ENCODE measurements around the gene CEND1.

Gene CEND1

GRCh38 chr11:789943-790342 is at the start of gene CEND1:
CEND1 (minus strand) TSS chr11:790090; CDS start chr11:788576, 1,514 bp downstream.
- Histone ChIP-seq H3K4me3 (no peak within 1 kb of the TSS), H3K27ac (peak within 1 kb of the TSS in 1 of 21 experiments; percentile 35)

GRCh38 chr11:839280-839623 is 49.4 kb upstream of the CEND1 start:
- Histone ChIP-seq H3K4me3 (no peak overlapping the region), H3K27ac (peak overlapping the region in 3 of 21 experiments; percentile 1 to 41 (median 8))

GRCh38 chr11:838441-839279 is 48.8 kb upstream of the CEND1 start:
- H3K4me3 ChIP-seq, result no peak overlapping the region
- H3K27ac ChIP-seq, result peak overlapping the region in 5 of 21 experiments; percentile 0 to 41 (median 8)

- H3K27ac ChIP-seq, result peak overlapping the region in 1 of 21 experiments; percentile 0
- H3K4me3 ChIP-seq, result no peak overlapping the region
Observed at GRCh38 chr11:837990-838307, 48.1 kb upstream of the CEND1 start.

GRCh38 chr11:837189-837989 is 47.5 kb upstream of the CEND1 start:
- Histone ChIP-seq H3K27ac (no peak overlapping the region), H3K4me3 (no peak overlapping the region)

GRCh38 chr11:836700-837099 is 46.8 kb upstream of the CEND1 start:
- Histone ChIP-seq H3K27ac (no peak overlapping the region), H3K4me3 (no peak overlapping the region)

GRCh38 chr11:836274-836673 is 46.4 kb upstream of the CEND1 start:
- Histone ChIP-seq H3K4me3 (no peak overlapping the region), H3K27ac (no peak overlapping the region)

- H3K4me3 ChIP-seq, result peak overlapping the region in 5 of 7 experiments; percentile 59 to 77 (median 71)
Observed at GRCh38 chr11:834371-835316, 44.8 kb upstream of the CEND1 start.

GRCh38 chr11:833849-834311 is 44.0 kb upstream of the CEND1 start:
- peak overlapping the region; percentile 59 to 77 (median 71) for H3K4me3 ChIP-seq
- peak overlapping the region in 20 of 21 experiments; percentile 65 to 93 (median 88) for H3K27ac ChIP-seq

More at GRCh38 chr11:834371-835316, 44.8 kb upstream of the CEND1 start:
- peak overlapping the region in 20 of 21 experiments; percentile 12 to 93 (median 84) for H3K27ac ChIP-seq

- Histone ChIP-seq H3K27ac (peak overlapping the region; percentile 65 to 93 (median 88)), H3K4me3 (peak overlapping the region; percentile 59 to 77 (median 71))
Observed at GRCh38 chr11:833114-833791, 43.4 kb upstream of the CEND1 start.

GRCh38 chr11:832529-833113 is 42.7 kb upstream of the CEND1 start, which contains the start of gene CD151:
CD151 (plus strand) TSS chr11:832952; CDS start chr11:836070, 3,118 bp downstream.
- H3K4me3 ChIP-seq, result peak within 1 kb of the TSS; percentile 59 to 77 (median 71)
- H3K27ac ChIP-seq, result peak within 1 kb of the TSS; percentile 65 to 93 (median 88)

GRCh38 chr11:831961-832528 is 42.2 kb upstream of the CEND1 start:
- peak overlapping the region; percentile 19 to 77 (median 70) for H3K4me3 ChIP-seq
- peak overlapping the region in 18 of 21 experiments; percentile 7 to 93 (median 87) for H3K27ac ChIP-seq

- Histone ChIP-seq H3K4me3 (peak overlapping the region in 5 of 7 experiments; percentile 4 to 35 (median 29)), H3K27ac (no peak overlapping the region)
Observed at GRCh38 chr11:831118-831864, 41.4 kb upstream of the CEND1 start.

GRCh38 chr11:830295-831117 is 40.6 kb upstream of the CEND1 start:
- Histone ChIP-seq H3K4me3 (peak overlapping the region; percentile 4 to 35 (median 19)), H3K27ac (peak overlapping the region in 3 of 21 experiments; percentile 17 to 68 (median 25))

- Histone ChIP-seq H3K4me3 (peak overlapping the region; percentile 4 to 35 (median 19)), H3K27ac (peak overlapping the region in 8 of 21 experiments; percentile 2 to 71 (median 48))
Observed at GRCh38 chr11:829847-830294, 40.0 kb upstream of the CEND1 start.

GRCh38 chr11:829176-829846 is 39.4 kb upstream of the CEND1 start:
- peak overlapping the region; percentile 4 to 35 (median 19) for H3K4me3 ChIP-seq
- H3K27ac ChIP-seq, result peak overlapping the region in 13 of 21 experiments; percentile 8 to 71 (median 49)
